GM19193 (cell line): ENCODE results near the gene FGGY.

ENCODE experiments used
- POLR2A ChIP-seq: IDR thresholded peaks from 4 replicates; pipeline ENCODE4 v1.6.1; 2011; ENCODE audit not compliant: insufficient read depth, insufficient read length; ENCODE audit errors: extremely low read depth

Gene FGGY

GRCh38 chr1:59605184-59605583 is 308.3 kb downstream of the FGGY start:
- TF ChIP-seq POLR2A = no peak

GRCh38 chr1:59605761-59606160 is 308.9 kb downstream of the FGGY start:
- no peak for TF ChIP-seq POLR2A

- no peak for TF ChIP-seq POLR2A
Observed at GRCh38 chr1:59609245-59609644, 312.4 kb downstream of the FGGY start.

GRCh38 chr1:59617434-59617833 is 320.5 kb downstream of the FGGY start:
- no peak for TF ChIP-seq POLR2A

- TF ChIP-seq POLR2A = no peak
Observed at GRCh38 chr1:59619557-59619956, 322.7 kb downstream of the FGGY start.

GRCh38 chr1:59625384-59625783 is 328.5 kb downstream of the FGGY start:
- TF ChIP-seq POLR2A = no peak

- TF ChIP-seq POLR2A = no peak
Observed at GRCh38 chr1:59631561-59632255, 334.8 kb downstream of the FGGY start.

GRCh38 chr1:59635097-59635496 is 338.2 kb downstream of the FGGY start:
- TF ChIP-seq POLR2A = no peak

- TF ChIP-seq POLR2A = no peak
Observed at GRCh38 chr1:59638231-59638711, 341.4 kb downstream of the FGGY start.

GRCh38 chr1:59639266-59639665 is 342.4 kb downstream of the FGGY start:
- no peak for TF ChIP-seq POLR2A

- no peak for TF ChIP-seq POLR2A
Observed at GRCh38 chr1:59640851-59641250, 344.0 kb downstream of the FGGY start.

GRCh38 chr1:59641836-59642235 is 344.9 kb downstream of the FGGY start:
- TF ChIP-seq POLR2A = no peak

- no peak for TF ChIP-seq POLR2A
Observed at GRCh38 chr1:59643526-59643925, 346.6 kb downstream of the FGGY start.

GRCh38 chr1:59645893-59646292 is 349.0 kb downstream of the FGGY start:
- TF ChIP-seq POLR2A = no peak

GRCh38 chr1:59653968-59654367 is 357.1 kb downstream of the FGGY start:
- no peak for TF ChIP-seq POLR2A

GRCh38 chr1:59657873-59658465 is 361.1 kb downstream of the FGGY start:
- no peak for TF ChIP-seq POLR2A
